SKM-1 treated with dmso at 0.1 percent for 144 hours (cell line): ENCODE results near the gene PLCB4.

ENCODE experiments used
- DNase-seq: peaks from one replicate; lab custom pipeline; 2025; ENCODE audit not compliant: unreplicated experiment; lab: John Stamatoyannopoulos, UW

PLCB4 gene

GRCh38 chr20:9301129-9302090 is 232.5 kb downstream of the PLCB4 start:
- no peak for DNase-seq

GRCh38 chr20:9302091-9302462 is 233.2 kb downstream of the PLCB4 start:
- DNase-seq = no peak

GRCh38 chr20:9306521-9306920 is 237.6 kb downstream of the PLCB4 start:
- no peak for DNase-seq

GRCh38 chr20:9308056-9308455 is 239.2 kb downstream of the PLCB4 start:
- no peak for DNase-seq

GRCh38 chr20:9311132-9311531 is 242.2 kb downstream of the PLCB4 start:
- DNase-seq = no peak

GRCh38 chr20:9319687-9320384 is 250.9 kb downstream of the PLCB4 start:
- DNase-seq = no peak

GRCh38 chr20:9321007-9321406 is 252.1 kb downstream of the PLCB4 start:
- no peak for DNase-seq

GRCh38 chr20:9322661-9323060 is 253.8 kb downstream of the PLCB4 start:
- no peak for DNase-seq

GRCh38 chr20:9323622-9324021 is 254.7 kb downstream of the PLCB4 start:
- DNase-seq = no peak

GRCh38 chr20:9329355-9330101 is 260.6 kb downstream of the PLCB4 start:
- no peak for DNase-seq

- DNase-seq = no peak
Observed at GRCh38 chr20:9330151-9330550, 261.3 kb downstream of the PLCB4 start.

GRCh38 chr20:9331707-9332435 is 263.0 kb downstream of the PLCB4 start:
- no peak for DNase-seq

GRCh38 chr20:9332791-9333479 is 264.0 kb downstream of the PLCB4 start:
- DNase-seq = no peak

GRCh38 chr20:9334866-9335265 is 266.0 kb downstream of the PLCB4 start:
- DNase-seq = no peak

- DNase-seq = no peak
Observed at GRCh38 chr20:9338101-9338500, 269.2 kb downstream of the PLCB4 start.

GRCh38 chr20:9339708-9340107 is 270.8 kb downstream of the PLCB4 start:
- DNase-seq = no peak

GRCh38 chr20:9342651-9343050 is 273.8 kb downstream of the PLCB4 start:
- no peak for DNase-seq

GRCh38 chr20:9344083-9344920 is 275.4 kb downstream of the PLCB4 start:
- no peak for DNase-seq

GRCh38 chr20:9348316-9348715 is 279.4 kb downstream of the PLCB4 start:
- no peak for DNase-seq
